ENCODE results near the gene KIAA1958. TPM values are rescaled to one million over a fixed set of nuclear protein-coding genes. Genes with fewer than 3 reads are reported as not detected.
"Not testable (repeated sequence)": the region's sequence is repeated elsewhere in the genome, so short reads cannot be mapped to it uniquely, and the experiment has no call there.

Gene KIAA1958
- total RNA-seq, 1 experiment from 2014 or later: 3.5 TPM

GRCh38 chr9:112489039-112489546 lies 2.5 kb downstream of the KIAA1958 start:
- no peak for DNase-seq (ENCODE audit: low read depth)

- no peak for DNase-seq (ENCODE audit: low read depth)
Observed at GRCh38 chr9:112489876-112490666, 3.4 kb downstream of the KIAA1958 start.

- no peak for DNase-seq (ENCODE audit: low read depth)
Observed at GRCh38 chr9:112493393-112494137, 6.9 kb downstream of the KIAA1958 start.

- DNase-seq (ENCODE audit: low read depth): no peak
Observed at GRCh38 chr9:112494153-112494552, 7.5 kb downstream of the KIAA1958 start.

GRCh38 chr9:112495614-112496013 lies 9.0 kb downstream of the KIAA1958 start:
- DNase-seq (ENCODE audit: low read depth): no peak

GRCh38 chr9:112496074-112496722 lies 9.6 kb downstream of the KIAA1958 start:
- no peak for DNase-seq (ENCODE audit: low read depth)

GRCh38 chr9:112500842-112501241 lies 14.2 kb downstream of the KIAA1958 start:
- DNase-seq (ENCODE audit: low read depth): no peak

- no peak for DNase-seq (ENCODE audit: low read depth)
Observed at GRCh38 chr9:112501287-112501686, 14.7 kb downstream of the KIAA1958 start.

- DNase-seq (ENCODE audit: low read depth): no peak
Observed at GRCh38 chr9:112502175-112502946, 15.7 kb downstream of the KIAA1958 start.

- no peak for DNase-seq (ENCODE audit: low read depth)
Observed at GRCh38 chr9:112503170-112503569, 16.5 kb downstream of the KIAA1958 start.

- no peak for DNase-seq (ENCODE audit: low read depth)
Observed at GRCh38 chr9:112505086-112505485, 18.5 kb downstream of the KIAA1958 start.

GRCh38 chr9:112505607-112506006 lies 19.0 kb downstream of the KIAA1958 start:
- DNase-seq (ENCODE audit: low read depth): no peak

- DNase-seq (ENCODE audit: low read depth): no peak
Observed at GRCh38 chr9:112506571-112506970, 19.9 kb downstream of the KIAA1958 start.

GRCh38 chr9:112507001-112507680 lies 20.5 kb downstream of the KIAA1958 start:
- no peak for DNase-seq (ENCODE audit: low read depth)

GRCh38 chr9:112508377-112508776 lies 21.8 kb downstream of the KIAA1958 start:
- DNase-seq (ENCODE audit: low read depth): no peak

GRCh38 chr9:112512377-112512776 lies 25.8 kb downstream of the KIAA1958 start:
- DNase-seq (ENCODE audit: low read depth): not testable (repeated sequence)

- DNase-seq (ENCODE audit: low read depth): no peak
Observed at GRCh38 chr9:112516769-112517168, 30.1 kb downstream of the KIAA1958 start.

- no peak for DNase-seq (ENCODE audit: low read depth)
Observed at GRCh38 chr9:112520069-112520468, 33.4 kb downstream of the KIAA1958 start.

- DNase-seq (ENCODE audit: low read depth): no peak
Observed at GRCh38 chr9:112520656-112521055, 34.0 kb downstream of the KIAA1958 start.

- no peak for DNase-seq (ENCODE audit: low read depth)
Observed at GRCh38 chr9:112526973-112527372, 40.3 kb downstream of the KIAA1958 start.

- DNase-seq (ENCODE audit: low read depth): no peak
Observed at GRCh38 chr9:112527959-112528358, 41.3 kb downstream of the KIAA1958 start.
